Stimulated activated CD4-positive, alpha-beta T cell treated with anti-CD3 and anti-CD28 coated beads, TNF-alpha, amount 100 ng/mL, for 24 hours (primary cell): ENCODE data around the gene CGNL1.

Source experiments
- DNase-seq, 3 experiments: peaks; one replicate each; pipeline ENCODE4 v3.0.0-alpha.2; 2020; ENCODE audit warnings: low read depth in 3 of 3

The CGNL1 gene

GRCh38 chr15:57423599-57424140, 47.4 kb downstream of the CGNL1 start:
- DNase-seq, result no peak

GRCh38 chr15:57424628-57425405, 48.5 kb downstream of the CGNL1 start:
- no peak for DNase-seq

- DNase-seq, result no peak
Observed at GRCh38 chr15:57425842-57426241, 49.5 kb downstream of the CGNL1 start.

- DNase-seq, result no peak
Observed at GRCh38 chr15:57427367-57427821, 51.1 kb downstream of the CGNL1 start.

- no peak for DNase-seq
Observed at GRCh38 chr15:57432141-57432741, 55.9 kb downstream of the CGNL1 start.

- no peak for DNase-seq
Observed at GRCh38 chr15:57436166-57436565, 59.9 kb downstream of the CGNL1 start.

- no peak for DNase-seq
Observed at GRCh38 chr15:57436961-57437360, 60.7 kb downstream of the CGNL1 start.

- no peak for DNase-seq
Observed at GRCh38 chr15:57437564-57437963, 61.3 kb downstream of the CGNL1 start.

GRCh38 chr15:57438166-57438565, 61.9 kb downstream of the CGNL1 start:
- DNase-seq, result no peak

- DNase-seq, result no peak
Observed at GRCh38 chr15:57439128-57440027, 63.1 kb downstream of the CGNL1 start.

GRCh38 chr15:57440167-57440566, 63.9 kb downstream of the CGNL1 start:
- DNase-seq, result no peak

- no peak for DNase-seq
Observed at GRCh38 chr15:57440799-57441198, 64.5 kb downstream of the CGNL1 start.

GRCh38 chr15:57442335-57442734, 66.0 kb downstream of the CGNL1 start:
- DNase-seq, result no peak

- no peak for DNase-seq
Observed at GRCh38 chr15:57443486-57443885, 67.2 kb downstream of the CGNL1 start.

GRCh38 chr15:57444877-57445513, 68.7 kb downstream of the CGNL1 start:
- no peak for DNase-seq

- DNase-seq, result no peak
Observed at GRCh38 chr15:57445872-57446271, 69.6 kb downstream of the CGNL1 start.

GRCh38 chr15:57446393-57446792, 70.1 kb downstream of the CGNL1 start:
- DNase-seq, result no peak

- no peak for DNase-seq
Observed at GRCh38 chr15:57451555-57451954, 75.2 kb downstream of the CGNL1 start.

GRCh38 chr15:57452090-57452754, 75.9 kb downstream of the CGNL1 start:
- DNase-seq, result no peak

- DNase-seq, result no peak
Observed at GRCh38 chr15:57455929-57456328, 79.6 kb downstream of the CGNL1 start.

- no peak for DNase-seq
Observed at GRCh38 chr15:57456559-57456958, 80.3 kb downstream of the CGNL1 start.
